Epithelial cell of esophagus (primary cell): ENCODE measurements around the gene KRT4.

Source experiments
- DNase-seq: peaks from one replicate; pipeline ENCODE4 v3.0.0; 2010; ENCODE audit warnings: low read depth
- H3K4me3 ChIP-seq: 2 replicates; pipeline ENCODE4 v1.5.1; 2011; ENCODE audit warnings: mild to moderate bottlenecking, low read length, control low read depth
- TF ChIP-seq, protein P1 (sequence below): IDR thresholded peaks from 2 replicates; pipeline ENCODE4 v1.5.1; 2011; ENCODE audit warnings: low read depth, mild to moderate bottlenecking, low read length, control low read depth, inconsistent platforms; ENCODE audit not compliant: insufficient read depth; ENCODE audit errors: missing control alignments

KRT4 gene

DNA sequence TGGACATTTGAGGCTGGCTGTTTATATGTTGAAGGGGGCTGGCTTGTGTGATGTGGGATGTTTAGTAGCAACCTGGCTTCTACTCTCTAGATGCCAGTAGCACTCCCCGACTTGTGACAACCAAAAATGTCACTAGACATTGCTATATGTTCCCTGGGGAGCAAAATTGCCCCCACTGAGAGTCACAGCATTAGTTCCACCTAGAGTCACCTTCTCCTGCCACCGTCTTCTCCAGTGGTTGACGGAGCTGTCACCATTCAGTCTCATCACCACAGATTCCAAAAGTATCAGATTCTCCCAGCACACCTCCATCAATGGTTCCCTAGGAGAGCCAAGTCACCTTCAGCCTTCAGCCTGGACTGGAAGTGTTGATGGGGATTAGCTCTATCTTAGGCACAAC lies 29.0 kb downstream of the KRT4 start:
- no peak for DNase-seq
- TF ChIP-seq, protein P1, sequence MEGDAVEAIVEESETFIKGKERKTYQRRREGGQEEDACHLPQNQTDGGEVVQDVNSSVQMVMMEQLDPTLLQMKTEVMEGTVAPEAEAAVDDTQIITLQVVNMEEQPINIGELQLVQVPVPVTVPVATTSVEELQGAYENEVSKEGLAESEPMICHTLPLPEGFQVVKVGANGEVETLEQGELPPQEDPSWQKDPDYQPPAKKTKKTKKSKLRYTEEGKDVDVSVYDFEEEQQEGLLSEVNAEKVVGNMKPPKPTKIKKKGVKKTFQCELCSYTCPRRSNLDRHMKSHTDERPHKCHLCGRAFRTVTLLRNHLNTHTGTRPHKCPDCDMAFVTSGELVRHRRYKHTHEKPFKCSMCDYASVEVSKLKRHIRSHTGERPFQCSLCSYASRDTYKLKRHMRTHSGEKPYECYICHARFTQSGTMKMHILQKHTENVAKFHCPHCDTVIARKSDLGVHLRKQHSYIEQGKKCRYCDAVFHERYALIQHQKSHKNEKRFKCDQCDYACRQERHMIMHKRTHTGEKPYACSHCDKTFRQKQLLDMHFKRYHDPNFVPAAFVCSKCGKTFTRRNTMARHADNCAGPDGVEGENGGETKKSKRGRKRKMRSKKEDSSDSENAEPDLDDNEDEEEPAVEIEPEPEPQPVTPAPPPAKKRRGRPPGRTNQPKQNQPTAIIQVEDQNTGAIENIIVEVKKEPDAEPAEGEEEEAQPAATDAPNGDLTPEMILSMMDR, result no peak

DNA sequence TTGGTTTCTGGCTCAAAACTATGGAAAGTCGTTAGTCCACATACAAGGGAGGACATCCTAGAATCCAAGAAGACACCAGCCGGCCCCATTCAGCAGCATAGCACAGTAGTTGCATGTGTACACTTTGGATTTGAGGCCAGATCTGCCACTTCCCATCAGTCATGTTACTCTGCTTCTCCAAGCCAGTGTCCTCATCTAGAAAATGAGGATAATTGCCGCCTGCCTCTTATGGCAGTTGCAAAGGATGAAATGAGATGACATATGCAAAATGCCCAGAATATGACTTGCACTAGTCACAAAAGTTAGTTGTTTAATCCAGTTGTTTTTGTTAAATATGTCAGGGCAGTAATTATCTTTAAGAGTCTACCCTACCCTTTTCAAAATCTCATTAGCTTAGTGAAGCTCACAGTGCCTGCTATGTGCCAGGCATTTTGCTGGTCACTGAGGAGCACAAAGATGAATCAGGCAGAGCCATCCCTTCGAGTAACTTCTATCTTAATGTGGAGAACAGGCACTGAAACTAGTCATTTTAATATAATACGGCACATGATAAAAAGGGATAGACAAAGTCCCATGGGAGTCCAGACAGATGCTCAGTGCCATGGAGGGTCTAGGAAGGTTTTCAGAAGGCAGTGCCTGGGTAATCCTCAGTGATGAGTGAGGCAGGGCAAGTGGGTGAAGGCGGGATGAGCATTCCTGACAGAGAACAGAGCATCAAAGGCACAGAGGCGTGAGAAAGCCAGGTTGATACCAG lies 30.2 kb downstream of the KRT4 start:
- DNase-seq, result no peak
- no peak overlapping the region for H3K4me3 ChIP-seq
- TF ChIP-seq, protein P1, result no peak

More for the DNA sequence above, 29.0 kb downstream of the KRT4 start:
- no peak overlapping the region for H3K4me3 ChIP-seq

DNA sequence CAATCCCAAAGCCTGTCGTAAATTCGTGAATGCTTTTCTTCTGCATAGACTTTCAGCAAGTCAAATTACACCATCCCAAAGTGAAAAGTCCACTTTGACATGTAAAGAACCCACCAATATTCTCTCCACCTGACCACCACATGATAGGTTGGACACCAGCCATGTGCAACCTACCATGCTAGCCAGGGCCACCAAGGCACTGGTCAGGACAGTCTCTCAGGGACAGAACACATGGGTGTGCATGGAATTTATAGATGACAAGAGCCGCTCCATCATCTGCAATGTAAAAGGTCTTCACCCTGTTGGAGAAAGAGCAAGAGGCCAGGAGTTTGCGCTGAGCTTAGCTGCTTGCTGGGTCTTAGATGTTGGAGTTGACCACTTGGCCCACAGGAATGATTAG lies 31.4 kb downstream of the KRT4 start:
- DNase-seq, result no peak
- H3K4me3 ChIP-seq, result no peak overlapping the region
- TF ChIP-seq, protein P1, result no peak

DNA sequence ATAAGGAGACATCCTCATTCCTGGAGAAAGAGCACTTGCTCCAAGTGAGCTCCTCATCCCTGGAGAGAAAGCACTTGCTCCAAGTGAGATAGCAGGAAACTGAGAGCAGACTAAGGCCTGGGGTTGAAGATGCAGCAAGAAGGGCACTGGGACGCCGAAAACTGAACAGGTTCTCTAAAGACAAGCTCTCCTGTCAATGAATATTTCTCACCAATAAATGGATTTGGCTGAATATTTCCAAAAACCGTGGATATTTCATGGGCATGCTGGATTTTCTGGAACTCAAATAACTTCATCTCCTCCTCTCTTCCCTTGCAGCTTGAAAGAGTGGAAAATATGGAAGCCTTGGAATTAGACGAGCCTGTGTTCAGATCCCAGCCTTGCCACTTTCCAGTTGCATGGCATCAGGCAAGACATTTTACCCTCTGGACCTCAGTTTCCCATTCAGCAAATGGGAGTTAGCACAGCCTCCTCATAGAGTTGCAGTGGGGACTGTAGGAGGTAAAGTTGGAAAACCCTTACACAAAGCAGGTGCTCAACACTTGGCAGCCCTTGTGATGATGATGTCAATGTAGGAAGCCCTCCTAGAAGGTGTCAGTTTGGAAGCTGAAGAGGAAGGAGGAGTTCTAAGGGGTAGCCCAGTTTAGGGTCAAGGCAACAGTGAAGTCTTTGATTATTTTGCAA lies 32.4 kb downstream of the KRT4 start:
- no peak overlapping the region for H3K4me3 ChIP-seq
- DNase-seq, result no peak
- TF ChIP-seq, protein P1, result no peak

DNA sequence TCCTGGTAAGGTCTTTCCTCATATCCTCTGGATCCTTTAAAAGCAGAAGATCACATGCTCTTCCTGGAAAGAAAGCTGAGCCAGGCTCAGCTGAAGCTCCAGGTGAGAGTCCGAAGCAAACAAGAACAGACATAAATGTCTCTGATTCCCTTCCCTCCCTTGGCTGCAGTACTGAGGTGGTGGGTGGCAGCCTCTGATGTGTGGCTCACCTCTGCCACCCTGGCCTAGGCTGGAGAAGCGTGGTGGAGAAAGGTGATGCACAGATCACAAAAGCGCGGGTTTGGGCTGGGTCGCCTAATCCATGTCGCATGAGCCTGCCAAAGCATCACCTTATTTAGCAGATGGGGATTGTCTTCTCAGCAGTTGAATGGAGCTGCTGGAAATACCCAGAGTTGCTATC lies 34.0 kb downstream of the KRT4 start:
- DNase-seq, result no peak
- TF ChIP-seq, protein P1, result no peak
- no peak overlapping the region for H3K4me3 ChIP-seq

DNA sequence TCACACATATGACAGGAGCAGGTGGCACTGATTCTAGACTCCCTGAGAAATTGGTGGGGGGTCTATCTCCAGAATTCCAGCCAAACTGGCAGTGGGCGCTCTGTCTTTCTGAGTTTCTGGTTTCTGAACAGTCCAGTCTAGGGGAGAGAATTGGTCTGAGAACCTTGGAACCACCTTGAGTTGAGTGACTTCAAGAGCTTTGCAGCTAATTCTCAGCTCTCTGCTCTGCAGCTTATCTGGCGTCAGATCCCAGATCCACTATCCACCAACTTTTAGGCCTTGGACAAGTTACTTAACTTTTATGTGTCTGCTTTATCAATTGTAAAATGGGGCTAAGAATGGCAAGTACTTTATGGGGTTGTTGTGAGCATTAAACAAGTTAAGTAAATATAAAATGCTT lies 35.1 kb downstream of the KRT4 start:
- TF ChIP-seq, protein P1, result no peak
- H3K4me3 ChIP-seq, result no peak overlapping the region
- DNase-seq, result no peak
